Gastrocnemius medialis (tissue), 4 donors: ENCODE data around the gene COL4A3.

Experiments used
- CTCF ChIP-seq, 5 experiments: fragments of 450-650 bp in 3 of 5; fragments of 200-600 bp in 2 of 5; sonication (generic) in 2 of 5; IDR thresholded peaks in 4 of 5; conservative IDR thresholded peaks in 1 of 5; 1 replicate in 4 of 5; 2 replicates in 1 of 5; pipeline ENCODE4 v1.5.1; 2016 to 2019; ENCODE audit warnings: antibody characterized with exemption in 5 of 5, mild to moderate bottlenecking in 3 of 5, moderate library complexity in 3 of 5
- POLR2A ChIP-seq, 2 donors: fragments of 450-650 bp; IDR thresholded peaks; one replicate each; pipeline ENCODE4 v1.6.1; 2017; ENCODE audit warnings: antibody characterized with exemption in 2 of 2, mild to moderate bottlenecking in 2 of 2, moderate library complexity in 2 of 2

DNA sequence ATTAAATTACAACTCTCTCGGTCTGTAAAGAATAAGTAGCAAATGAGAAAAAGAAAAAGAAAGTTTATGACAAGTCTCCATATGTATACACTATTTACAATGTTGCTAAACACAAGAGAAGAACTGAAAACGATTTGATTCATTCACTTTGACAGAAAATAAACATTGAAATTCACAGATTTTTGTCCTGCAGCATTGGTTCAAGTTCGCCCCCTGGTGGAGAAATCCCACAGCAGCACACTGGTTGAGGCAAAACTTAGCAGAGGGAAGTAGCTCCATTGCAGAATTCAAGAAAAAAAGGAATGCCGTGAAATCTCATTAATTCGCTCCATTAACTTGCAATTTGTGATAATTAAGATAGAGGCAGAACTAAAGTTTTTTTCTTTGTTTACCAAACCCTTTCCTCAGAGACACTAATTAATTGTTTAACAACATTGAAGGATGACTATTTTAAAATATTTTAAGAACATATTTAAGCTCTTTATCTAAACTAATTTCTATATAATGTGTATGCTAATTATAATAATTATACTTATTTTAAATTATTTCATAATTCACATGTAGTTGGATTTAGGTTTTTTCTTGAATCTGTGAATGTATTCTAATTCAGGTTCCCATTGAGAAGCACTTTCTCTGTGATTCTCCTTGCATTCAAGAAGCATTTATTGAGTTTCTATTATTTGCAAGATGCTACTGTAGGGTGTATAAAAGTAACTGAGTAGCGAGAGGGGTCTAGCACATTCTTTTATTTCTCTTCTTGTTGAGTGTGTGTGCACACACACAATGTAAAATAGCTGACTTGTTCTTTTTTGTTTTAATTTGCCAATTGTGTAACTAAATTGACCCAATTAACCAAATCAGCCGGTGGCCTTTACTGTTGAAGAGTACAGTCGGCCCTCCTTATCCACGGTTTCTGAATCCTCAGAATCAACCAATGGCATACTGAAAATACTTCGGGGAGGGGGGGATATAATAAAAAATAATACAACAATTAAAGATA lies 74.1 kb downstream of the COL4A3 start:
- TF ChIP-seq CTCF (IDR thresholded peaks at IDR 0.05 in 4 of 5, conservative IDR thresholded peaks at IDR 0.05 in 1 of 5) (peak; percentile 84 to 97 (median 91)), POLR2A (IDR thresholded peaks at IDR 0.05) (no peak)
